Measurements from ENCODE around the gene DNAJC1. TPM values are rescaled to one million over a fixed set of nuclear protein-coding genes. Genes with fewer than 3 reads are reported as not detected.

DNAJC1 gene
- total and polyA plus RNA-seq, 2 of the 8 experiments (the other 6 are each of a cell fraction or from before 2014, with no cell fraction given), result 6.8 to 14.8 TPM

DNA sequence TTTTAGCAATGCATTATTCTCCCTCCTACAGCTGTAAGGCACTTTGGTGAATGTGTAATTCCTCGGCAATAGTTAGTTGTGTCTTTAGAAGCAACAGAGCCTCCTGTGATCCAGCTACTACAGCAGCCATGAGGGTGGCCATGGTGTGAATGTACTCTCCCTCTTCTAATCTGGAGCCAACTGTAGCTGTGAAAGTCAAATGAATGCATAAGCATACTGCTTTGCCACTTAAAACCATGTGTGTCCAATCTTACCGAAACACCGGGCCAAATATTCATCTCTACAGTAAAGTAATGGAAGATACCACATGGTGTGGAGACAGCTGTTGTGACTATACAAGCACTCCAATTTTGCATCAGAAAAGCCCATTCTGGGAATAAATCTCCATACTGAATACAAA lies 195.0 kb downstream of the DNAJC1 start:
- Histone ChIP-seq H3K23ac (ENCODE audit: insufficient read length) (no peak overlapping the region), H2BK12ac (ENCODE audit: low read depth, low read length) (peak overlapping the region; percentile 72; the same call in 1 of the 2 replicates), H3K36me3 (ENCODE audit: control insufficient read depth in 2 of 4, insufficient read depth in 4 of 4, low read length in 3 of 4) (peaks cover 0 to 2% (median 0%) of the 10 kb centered on the region in 4 experiments; a peak in 1 of 8 replicates), H3K27me3 (replicated peaks in 1 of 4; ENCODE audit: control insufficient read depth in 3 of 4, extremely low read depth in 1 of 4, insufficient read depth in 3 of 4, low read length in 3 of 4) (no peaks in the 10 kb centered on the region), H3K4me3 (ENCODE audit: extremely low read depth in 1 of 4, insufficient read depth in 2 of 4, low read depth in 3 of 4, low read length in 4 of 4) (no peak overlapping the region), H2BK15ac (ENCODE audit: low read length) (no peak overlapping the region), H4K8ac (ENCODE audit: extremely low read depth, insufficient read depth, low read length) (no peak overlapping the region), H3K18ac (ENCODE audit: extremely low read depth, low read length) (no peak overlapping the region), H2AFZ (ENCODE audit: low read length) (no peak overlapping the region), H2BK20ac (ENCODE audit: low read length) (peak overlapping the region; percentile 38), H3K4me1 (replicated peaks in 1 of 4; ENCODE audit: control insufficient read depth in 3 of 4, insufficient read depth in 4 of 4, low read length in 3 of 4) (peaks cover 3 to 12% (median 8%) of the 10 kb centered on the region in 4 experiments; a peak in 6 of 7 replicates), H3K79me1 (ENCODE audit: low read depth, low read length) (no peaks in the 10 kb centered on the region), H4K5ac (ENCODE audit: insufficient read length, low read depth, low read length) (no peak overlapping the region), H3K23me2 (ENCODE audit: low read depth, low read length) (no peaks in the 10 kb centered on the region), H3K4ac (replicated peaks; ENCODE audit: insufficient read length, low read depth, low read length) (no peak overlapping the region), H3K27ac (ENCODE audit: low read depth, low read length) (no peak overlapping the region; the same call in 1 of the 2 replicates), H3K9me3 (ENCODE audit: insufficient read depth in 2 of 2, low read depth in 1 of 2, low read length in 1 of 2) (no peaks in the 10 kb centered on the region), H3K79me2 (ENCODE audit: control insufficient read depth in 1 of 2, insufficient read depth in 2 of 2, low read length in 2 of 2) (no peaks in the 10 kb centered on the region), H3K9ac (replicated peaks in 1 of 4; ENCODE audit: extremely low read depth in 1 of 4, low read depth in 3 of 4, low read length in 3 of 4) (peak overlapping the region in 1 of 4 experiments; percentile 10; a peak in 1 of 7 replicates), H2AK5ac (ENCODE audit: low read depth, low read length) (no peak overlapping the region), H3K56ac (replicated peaks; ENCODE audit: insufficient read length, low read depth, low read length) (no peak overlapping the region), H3K14ac (ENCODE audit: insufficient read length) (no peak overlapping the region), H2BK120ac (replicated peaks; ENCODE audit: low read depth, low read length) (peak overlapping the region; percentile 7), H4K91ac (replicated peaks; ENCODE audit: insufficient read length, low read length) (no peak overlapping the region), H4K20me1 (replicated peaks in 1 of 2; ENCODE audit: control insufficient read depth in 1 of 2, insufficient read depth in 2 of 2, low read length in 2 of 2) (no peaks in the 10 kb centered on the region), H3K4me2 (ENCODE audit: insufficient read depth in 1 of 2, low read depth in 2 of 2, low read length in 2 of 2) (no peak overlapping the region), H2BK5ac (ENCODE audit: low read depth, low read length) (peak overlapping the region; percentile 63; the same call in 1 of the 2 replicates)
- ChIA-PET POLR2A (ENCODE audit: partially characterized antibody) (no interaction called here), CTCF (ENCODE audit: partially characterized antibody) (interaction anchor here (0.6 to 2.1 kb wide), 3 partner anchors 57 to 68 kb away, joined by 3 to 7 read pairs (median 3); no protein-coding TSS in a partner anchor)
- no peak for DNase-seq (ENCODE audit: low read depth in 1 of 2, low spot score in 2 of 2)
- 82% methylated on average over 3 of the region's 3 CpGs; no CpG with 5 or more reads in 1 of the 2 experiments for WGBS, 2 experiments (ENCODE audit: extremely low coverage in 1 of 2, insufficient coverage in 1 of 2, insufficient read length in 1 of 2, insufficient replicate concordance in 2 of 2, low coverage in 1 of 2, low lambda C conversion rate in 2 of 2, missing lambda C conversion rate in 1 of 2)
- TF ChIP-seq CREB1 (IDR thresholded peaks at IDR 0.05) (no peak), SP1 (IDR thresholded peaks at IDR 0.05; ENCODE audit: low read depth, low read length) (no peak), CBX5 (IDR thresholded peaks at IDR 0.05; ENCODE audit: low read depth, low read length) (no peak), TAF1 (IDR thresholded peaks at IDR 0.05; ENCODE audit: low read depth, low read length) (no peak), USF2 (IDR thresholded peaks at IDR 0.05; ENCODE audit: low read length) (no peak), EZH2 (IDR thresholded peaks at IDR 0.05; ENCODE audit: low read depth, low read length, severe bottlenecking) (no peak), TEAD4 (IDR thresholded peaks at IDR 0.05; ENCODE audit: low read depth, low read length) (no peak), RXRA (IDR thresholded peaks at IDR 0.05; ENCODE audit: insufficient read depth, low read depth, low read length) (no peak)
- peak; percentile 58 for FAIRE-seq
